Small intestine (tissue), 7 donors: ENCODE results near the gene CATSPER4. TPM values are rescaled to one million over a fixed set of nuclear protein-coding genes. Genes with fewer than 3 reads are reported as not detected.

ENCODE experiments used
- DNase-seq, 2 donors: peaks; one replicate each; pipeline versions ENCODE4 v3.0.0 to v3.0.0-alpha.2; 2013
- FAIRE-seq: peaks from 2 replicates; lab custom pipeline; 2012; peaks lifted over from hg19 to GRCh38; lab: Jason Lieb, UNC
- H3K27ac ChIP-seq, 3 donors: one replicate each; pipeline ENCODE4 v1.5.1; 2013; ENCODE audit warnings: low read length in 2 of 3, mild to moderate bottlenecking in 2 of 3, control low read depth in 1 of 3, inconsistent platforms in 1 of 3, low read depth in 1 of 3, moderate library complexity in 1 of 3
- H3K27me3 ChIP-seq, 3 donors: one replicate each; pipeline ENCODE4 v1.6.1; 2013; ENCODE audit warnings: low read length in 3 of 3, inconsistent platforms in 1 of 3; ENCODE audit not compliant: control insufficient read depth in 3 of 3, insufficient read depth in 3 of 3
- H3K36me3 ChIP-seq, 3 donors: one replicate each; pipeline ENCODE4 v1.6.1; 2013; ENCODE audit warnings: low read length in 3 of 3, inconsistent platforms in 1 of 3, low read depth in 1 of 3, mild to moderate bottlenecking in 1 of 3, moderate library complexity in 1 of 3; ENCODE audit not compliant: control insufficient read depth in 3 of 3, insufficient read depth in 2 of 3
- H3K4me1 ChIP-seq, 3 donors: one replicate each; pipeline ENCODE4 v1.6.1; 2013; ENCODE audit warnings: low read length in 2 of 3, inconsistent platforms in 1 of 3, low read depth in 1 of 3, mild to moderate bottlenecking in 1 of 3, moderate library complexity in 1 of 3; ENCODE audit not compliant: control insufficient read depth in 3 of 3, insufficient read depth in 2 of 3
- H3K4me3 ChIP-seq, 3 donors: one replicate each; pipeline ENCODE4 v1.5.1; 2013; ENCODE audit warnings: low read length in 3 of 3, control low read depth in 1 of 3, inconsistent platforms in 1 of 3, low read depth in 1 of 3, mild to moderate bottlenecking in 1 of 3, moderate library complexity in 1 of 3
- H3K9me3 ChIP-seq, 2 donors: one replicate each; pipeline ENCODE4 v1.6.1; 2013; ENCODE audit warnings: low read depth in 1 of 2, low read length in 1 of 2; ENCODE audit not compliant: control insufficient read depth in 2 of 2, insufficient read depth in 1 of 2
- WGBS, 3 donors: extraction: QIAGEN DNeasy Blood & Tissue Kit; methylation state at CpG; one replicate each; pipeline ENCODE4 v1.1.7; 2013; 5-methylcytosine and 5-hydroxymethylcytosine counted together
- polyA plus RNA-seq, 4 donors: library from polyadenylated mRNA; stranded (reverse) in 3 of 4; unstranded in 1 of 4; fragments of 200-250 nt in 3 of 4; fragments of 120-200 nt in 1 of 4; gene quantifications; one replicate each; pipeline versions ENCODE4 v1.2.1 to v1.2.3, GENCODE V29; 2013
- donor health status: healthy with polysubstance abuse.
- donor health status: control.
- donor health status: control.
- donor health status: Bipolar disorder and iron deficiency.
- donor health status: healthy.

The CATSPER4 gene
- polyA plus RNA-seq, 4 donors = 0.09 TPM; not detected in 3

DNA sequence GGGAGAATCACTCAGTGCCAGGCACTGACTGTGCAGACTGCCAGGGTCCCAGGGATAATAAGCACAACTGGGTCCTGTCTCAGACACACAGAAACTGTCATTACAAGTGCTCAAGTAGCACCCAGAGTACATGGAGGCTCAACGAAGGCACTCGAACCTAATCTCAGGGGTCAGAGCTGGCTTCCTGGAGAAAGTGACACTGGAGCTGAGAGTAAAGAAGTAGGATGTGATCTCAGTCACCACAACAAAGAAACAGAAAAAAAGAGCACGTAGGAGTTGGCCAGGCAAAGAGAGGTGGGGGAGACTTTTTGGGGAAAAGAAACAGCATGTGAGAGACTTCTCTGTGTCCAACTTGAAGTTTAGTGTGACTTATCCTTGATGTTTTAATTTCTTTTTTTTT lies 1.3 kb downstream of the CATSPER4 start:
- FAIRE-seq = no peak
- WGBS, 3 donors = 36 to 53% (median 52%) methylated on average over 3 of the region's 3 CpGs
- DNase-seq = no peak
- peaks cover 2 to 33% (median 4%) of the 10 kb centered on the region in 3 donors for H3K36me3 ChIP-seq
- no peaks in the 10 kb centered on the region for H3K9me3 ChIP-seq
- no peaks in the 10 kb centered on the region for H3K4me1 ChIP-seq
- no peak overlapping the region for H3K27ac ChIP-seq
- no peak overlapping the region for H3K4me3 ChIP-seq
- H3K27me3 ChIP-seq = no peaks in the 10 kb centered on the region

DNA sequence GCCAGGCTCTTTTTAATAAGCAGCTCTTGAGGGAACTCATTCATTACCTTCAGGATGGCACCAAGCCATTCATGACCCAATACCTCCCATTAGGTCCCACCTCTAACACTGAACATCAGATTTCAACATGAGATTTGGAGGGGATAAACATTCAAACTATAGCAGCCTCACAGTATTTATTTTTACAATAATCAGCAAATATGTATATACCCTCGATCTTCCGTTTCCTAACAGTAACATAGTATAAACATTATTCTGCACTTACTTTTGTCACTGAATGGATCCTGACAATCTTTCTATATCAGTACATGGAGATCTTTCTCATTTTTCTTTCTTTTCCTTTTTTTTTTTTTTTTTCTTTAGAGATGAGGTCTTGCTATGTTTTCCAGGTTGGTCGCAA lies 5.4 kb downstream of the CATSPER4 start:
- WGBS, 3 donors = 59 to 82% (median 76%) methylated on average over 3 of the region's 3 CpGs
- DNase-seq (no peak), FAIRE-seq (no peak)
- Histone ChIP-seq H3K27ac (no peak overlapping the region), H3K4me3 (no peak overlapping the region), H3K4me1 (peaks cover 0 to under 1% (median 0%) of the 10 kb centered on the region in 3 donors), H3K36me3 (no peaks in the 10 kb centered on the region), H3K27me3 (peaks cover 0 to 4% (median 0%) of the 10 kb centered on the region in 3 donors), H3K9me3 (no peaks in the 10 kb centered on the region)

GRCh38 chr1:26197301-26197700 lies 6.9 kb downstream of the CATSPER4 start:
- Histone ChIP-seq H3K4me3 (no peak overlapping the region), H3K27me3 (peaks cover 0 to 4% (median 0%) of the 10 kb centered on the region in 3 donors), H3K9me3 (no peaks in the 10 kb centered on the region), H3K4me1 (peaks cover 0 to 8% (median 4%) of the 10 kb centered on the region in 3 donors), H3K36me3 (no peaks in the 10 kb centered on the region), H3K27ac (no peak overlapping the region)
- WGBS, 3 donors = 88 to 97% (median 94%) methylated on average over 3 of the region's 3 CpGs
- FAIRE-seq = no peak
- DNase-seq = no peak

DNA sequence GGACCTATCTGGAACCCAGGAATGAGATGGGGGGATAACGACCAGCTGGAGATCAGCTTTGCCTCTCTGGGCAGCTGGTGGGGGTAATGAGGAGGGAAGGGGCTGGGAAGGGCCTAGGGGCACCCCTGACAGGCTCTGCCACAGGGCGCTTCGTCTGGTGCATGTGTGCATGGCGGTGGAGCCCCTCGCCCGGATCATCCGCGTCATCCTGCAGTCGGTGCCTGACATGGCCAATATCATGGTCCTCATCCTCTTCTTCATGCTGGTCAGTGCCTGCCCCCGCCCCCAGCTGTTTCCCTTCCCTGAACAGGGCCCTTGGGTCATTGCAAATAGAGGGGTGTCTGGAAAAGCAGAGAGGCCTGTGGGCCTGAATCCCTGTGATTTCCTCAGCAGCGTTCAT lies 7.4 kb downstream of the CATSPER4 start:
- no peaks in the 10 kb centered on the region for H3K36me3 ChIP-seq
- DNase-seq (no peak), FAIRE-seq (no peak)
- H3K27me3 ChIP-seq = peaks cover 0 to 4% (median 0%) of the 10 kb centered on the region in 3 donors
- 88 to 90% (median 88%) methylated on average over 11 of the region's 11 CpGs for WGBS, 3 donors
- H3K4me3 ChIP-seq = no peak overlapping the region
- no peak overlapping the region for H3K27ac ChIP-seq
- no peaks in the 10 kb centered on the region for H3K9me3 ChIP-seq
- H3K4me1 ChIP-seq = peaks cover 0 to 8% (median 4%) of the 10 kb centered on the region in 3 donors

- H3K9me3 ChIP-seq = no peaks in the 10 kb centered on the region
- peaks cover 0 to 8% (median 4%) of the 10 kb centered on the region in 3 donors for H3K4me1 ChIP-seq
- H3K36me3 ChIP-seq = no peaks in the 10 kb centered on the region
- peaks cover 0 to 15% (median 9%) of the 10 kb centered on the region in 3 donors for H3K27me3 ChIP-seq
- WGBS, 3 donors = 88 to 98% (median 90%) methylated on average over 5 of the region's 5 CpGs
- no peak for DNase-seq
- H3K4me3 ChIP-seq = no peak overlapping the region
- no peak overlapping the region for H3K27ac ChIP-seq
- no peak for FAIRE-seq
Observed at GRCh38 chr1:26200413-26200812, 10.0 kb downstream of the CATSPER4 start.

DNA sequence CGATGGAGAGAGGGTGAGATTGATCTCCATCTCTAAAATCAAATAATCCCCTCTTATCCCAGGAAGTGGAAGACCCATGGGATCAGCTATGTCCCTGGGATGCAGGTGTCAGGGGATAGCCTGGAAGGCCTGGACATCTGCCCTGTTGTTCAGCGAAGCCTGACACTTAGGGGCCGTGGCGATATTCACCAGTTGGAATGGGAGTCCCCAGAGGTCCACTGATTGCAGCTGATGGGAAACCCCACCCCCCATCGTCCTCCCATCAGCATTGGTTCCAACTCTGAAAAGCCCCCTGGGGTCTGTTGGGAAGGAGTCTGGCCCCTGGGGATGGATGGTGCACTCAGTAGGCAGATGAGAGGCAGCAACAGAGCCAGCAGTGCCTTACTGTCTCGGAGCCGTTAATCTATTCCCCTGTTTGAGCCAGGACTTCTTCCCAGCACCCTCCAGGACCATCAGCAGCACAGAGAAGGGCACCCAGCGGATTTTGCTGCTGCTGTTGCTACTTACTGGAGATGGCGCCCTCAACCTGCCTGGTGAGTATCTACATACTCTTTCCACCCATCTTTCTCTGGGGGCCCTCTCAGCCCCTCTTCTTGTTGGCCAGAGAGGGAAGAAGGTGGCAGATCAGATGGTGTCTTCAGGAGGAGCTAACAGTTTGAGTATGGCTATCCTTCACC lies 13.4 kb downstream of the CATSPER4 start:
- FAIRE-seq (no peak), DNase-seq (no peak)
- Histone ChIP-seq H3K27ac (no peak overlapping the region), H3K4me3 (no peak overlapping the region), H3K27me3 (peaks cover 0 to 15% (median 5%) of the 10 kb centered on the region in 3 donors), H3K36me3 (no peaks in the 10 kb centered on the region), H3K9me3 (no peaks in the 10 kb centered on the region), H3K4me1 (peaks cover 0 to 8% (median 4%) of the 10 kb centered on the region in 3 donors)
- WGBS, 3 donors = 64 to 69% (median 69%) methylated on average over 9 of the region's 9 CpGs

GRCh38 chr1:26210147-26210870 lies 19.9 kb downstream of the CATSPER4 start:
- DNase-seq = no peak
- FAIRE-seq = no peak
- Histone ChIP-seq H3K36me3 (no peaks in the 10 kb centered on the region), H3K27ac (no peak overlapping the region), H3K4me1 (no peaks in the 10 kb centered on the region), H3K9me3 (no peaks in the 10 kb centered on the region), H3K4me3 (no peak overlapping the region), H3K27me3 (no peaks in the 10 kb centered on the region)
- WGBS, 3 donors = 81 to 84% (median 84%) methylated on average over 5 of the region's 5 CpGs

DNA sequence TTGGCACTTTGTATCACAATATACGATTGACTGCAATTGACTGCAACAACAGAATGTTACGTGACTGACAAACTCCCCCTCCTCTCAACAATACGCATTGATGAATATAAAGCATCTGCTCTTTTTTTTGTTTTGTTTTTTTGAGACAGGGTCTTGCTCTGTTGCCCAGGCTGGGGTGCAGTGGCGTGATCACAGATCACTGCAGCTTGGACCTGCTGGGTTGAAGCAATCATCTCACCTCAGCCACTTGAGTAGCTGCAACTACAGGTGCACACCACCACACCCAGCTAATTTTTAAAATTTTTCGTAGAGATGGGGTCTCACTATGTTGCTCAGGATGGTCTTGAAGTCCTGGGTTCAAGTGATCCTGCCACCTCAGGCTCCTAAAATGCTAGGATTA lies 22.3 kb downstream of the CATSPER4 start:
- Histone ChIP-seq H3K27me3 (no peaks in the 10 kb centered on the region), H3K9me3 (no peaks in the 10 kb centered on the region), H3K4me1 (no peaks in the 10 kb centered on the region), H3K27ac (no peak overlapping the region), H3K36me3 (no peaks in the 10 kb centered on the region), H3K4me3 (no peak overlapping the region)
- FAIRE-seq (no peak), DNase-seq (no peak)
- 81 to 88% (median 87%) methylated on average over 5 of the region's 5 CpGs for WGBS, 3 donors
